ENCODE data around the gene USP49. TPM values are rescaled to one million over a fixed set of nuclear protein-coding genes. Genes with fewer than 3 reads are reported as not detected.
A peak's percentile ranks its signal among the peaks of the same experiment; 100 is the strongest.

Gene USP49
- total and polyA plus RNA-seq, 2 of the 13 experiments (the other 11 are each of a cell fraction or from before 2014, with no cell fraction given), result 2.9 to 4.3 TPM

DNA sequence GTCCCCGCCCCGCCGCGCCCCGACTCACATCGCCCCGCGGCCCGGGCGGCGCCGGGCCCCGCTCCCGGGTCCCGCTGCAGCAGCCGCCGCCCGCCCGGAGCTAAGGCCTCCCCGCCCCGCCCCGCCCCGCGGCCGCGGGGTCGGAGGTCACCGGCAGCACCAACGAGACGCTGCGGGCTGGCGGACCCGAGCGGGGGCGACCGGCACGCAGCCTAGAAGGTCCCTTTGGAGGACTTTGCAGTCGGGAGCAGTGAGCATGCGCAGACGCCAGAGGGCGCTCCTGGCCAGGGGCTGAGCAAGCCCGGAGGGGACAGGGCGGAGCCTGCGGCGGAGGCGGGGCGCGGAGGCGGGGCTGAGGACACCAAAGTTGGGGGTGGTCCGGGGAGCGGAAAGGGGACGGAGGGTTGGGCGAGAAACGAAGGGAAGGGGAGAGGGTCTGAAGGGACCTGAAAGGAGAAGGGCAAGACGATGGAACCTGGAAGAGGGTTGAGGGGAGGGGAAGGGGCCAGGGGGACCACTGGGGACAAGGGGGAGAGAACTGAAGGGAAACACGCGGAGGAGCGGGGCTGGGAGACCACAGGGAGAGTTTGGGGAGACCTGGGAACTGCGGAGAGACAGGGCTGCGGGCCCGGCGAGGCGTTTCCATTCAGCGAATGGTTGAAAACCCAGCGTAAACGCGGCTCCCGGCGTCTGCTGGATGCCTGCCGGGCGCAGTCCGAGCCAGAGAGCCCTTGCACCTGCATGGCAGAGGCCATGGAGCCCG lies 115.2 kb downstream of the USP49 start, which contains the start of gene FRS3 (continued):
- TF ChIP-seq, protein P1, sequence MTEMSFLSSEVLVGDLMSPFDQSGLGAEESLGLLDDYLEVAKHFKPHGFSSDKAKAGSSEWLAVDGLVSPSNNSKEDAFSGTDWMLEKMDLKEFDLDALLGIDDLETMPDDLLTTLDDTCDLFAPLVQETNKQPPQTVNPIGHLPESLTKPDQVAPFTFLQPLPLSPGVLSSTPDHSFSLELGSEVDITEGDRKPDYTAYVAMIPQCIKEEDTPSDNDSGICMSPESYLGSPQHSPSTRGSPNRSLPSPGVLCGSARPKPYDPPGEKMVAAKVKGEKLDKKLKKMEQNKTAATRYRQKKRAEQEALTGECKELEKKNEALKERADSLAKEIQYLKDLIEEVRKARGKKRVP (CRISPR knock-in tag; IDR thresholded peaks at IDR 0.05), result no peak
- no peak for TF ChIP-seq POLR2AphosphoS2 (IDR thresholded peaks at IDR 0.05; ENCODE audit: low read depth, low read length)
- TF ChIP-seq, protein P2, sequence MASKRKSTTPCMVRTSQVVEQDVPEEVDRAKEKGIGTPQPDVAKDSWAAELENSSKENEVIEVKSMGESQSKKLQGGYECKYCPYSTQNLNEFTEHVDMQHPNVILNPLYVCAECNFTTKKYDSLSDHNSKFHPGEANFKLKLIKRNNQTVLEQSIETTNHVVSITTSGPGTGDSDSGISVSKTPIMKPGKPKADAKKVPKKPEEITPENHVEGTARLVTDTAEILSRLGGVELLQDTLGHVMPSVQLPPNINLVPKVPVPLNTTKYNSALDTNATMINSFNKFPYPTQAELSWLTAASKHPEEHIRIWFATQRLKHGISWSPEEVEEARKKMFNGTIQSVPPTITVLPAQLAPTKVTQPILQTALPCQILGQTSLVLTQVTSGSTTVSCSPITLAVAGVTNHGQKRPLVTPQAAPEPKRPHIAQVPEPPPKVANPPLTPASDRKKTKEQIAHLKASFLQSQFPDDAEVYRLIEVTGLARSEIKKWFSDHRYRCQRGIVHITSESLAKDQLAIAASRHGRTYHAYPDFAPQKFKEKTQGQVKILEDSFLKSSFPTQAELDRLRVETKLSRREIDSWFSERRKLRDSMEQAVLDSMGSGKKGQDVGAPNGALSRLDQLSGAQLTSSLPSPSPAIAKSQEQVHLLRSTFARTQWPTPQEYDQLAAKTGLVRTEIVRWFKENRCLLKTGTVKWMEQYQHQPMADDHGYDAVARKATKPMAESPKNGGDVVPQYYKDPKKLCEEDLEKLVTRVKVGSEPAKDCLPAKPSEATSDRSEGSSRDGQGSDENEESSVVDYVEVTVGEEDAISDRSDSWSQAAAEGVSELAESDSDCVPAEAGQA (IDR thresholded peaks at IDR 0.05; ENCODE audit: low read depth), result 0 out of 2 replicates have a peak, but pooled peaks have one; percentile 70
- TF ChIP-seq, protein P2 (CRISPR knock-in tag; IDR thresholded peaks at IDR 0.05; ENCODE audit: borderline replicate concordance), result no peak
- TF ChIP-seq SMARCC2 (IDR thresholded peaks at IDR 0.05), result no peak
- TF ChIP-seq, protein P3, sequence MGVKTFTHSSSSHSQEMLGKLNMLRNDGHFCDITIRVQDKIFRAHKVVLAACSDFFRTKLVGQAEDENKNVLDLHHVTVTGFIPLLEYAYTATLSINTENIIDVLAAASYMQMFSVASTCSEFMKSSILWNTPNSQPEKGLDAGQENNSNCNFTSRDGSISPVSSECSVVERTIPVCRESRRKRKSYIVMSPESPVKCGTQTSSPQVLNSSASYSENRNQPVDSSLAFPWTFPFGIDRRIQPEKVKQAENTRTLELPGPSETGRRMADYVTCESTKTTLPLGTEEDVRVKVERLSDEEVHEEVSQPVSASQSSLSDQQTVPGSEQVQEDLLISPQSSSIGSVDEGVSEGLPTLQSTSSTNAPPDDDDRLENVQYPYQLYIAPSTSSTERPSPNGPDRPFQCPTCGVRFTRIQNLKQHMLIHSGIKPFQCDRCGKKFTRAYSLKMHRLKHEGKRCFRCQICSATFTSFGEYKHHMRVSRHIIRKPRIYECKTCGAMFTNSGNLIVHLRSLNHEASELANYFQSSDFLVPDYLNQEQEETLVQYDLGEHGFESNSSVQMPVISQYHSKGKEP (CRISPR knock-in tag; IDR thresholded peaks at IDR 0.05), result peak; percentile 76; the same call in 1 of the 2 replicates
- TF ChIP-seq TMF1 (CRISPR knock-in tag; IDR thresholded peaks at IDR 0.05; ENCODE audit: low read depth), result 0 out of 2 replicates have a peak, but pooled peaks have one; percentile 55
- TF ChIP-seq ZMAT3 (CRISPR knock-in tag; conservative IDR thresholded peaks at IDR 0.05), result peak; percentile 70; the same call in 1 of the 2 replicates
- TF ChIP-seq ZNF678 (CRISPR knock-in tag; IDR thresholded peaks at IDR 0.05), result 0 out of 2 replicates have a peak, but pooled peaks have one; percentile 49
- TF ChIP-seq RFX3 (CRISPR knock-in tag; IDR thresholded peaks at IDR 0.05), result no peak
- TF ChIP-seq ISL2 (CRISPR knock-in tag; IDR thresholded peaks at IDR 0.05), result peak; percentile 57; the same call in 1 of the 2 replicates
- TF ChIP-seq YY1 (IDR thresholded peaks at IDR 0.05; ENCODE audit: insufficient read depth, insufficient replicate concordance, low read depth, low read length), result peak; percentile 86
- TF ChIP-seq, protein P4, sequence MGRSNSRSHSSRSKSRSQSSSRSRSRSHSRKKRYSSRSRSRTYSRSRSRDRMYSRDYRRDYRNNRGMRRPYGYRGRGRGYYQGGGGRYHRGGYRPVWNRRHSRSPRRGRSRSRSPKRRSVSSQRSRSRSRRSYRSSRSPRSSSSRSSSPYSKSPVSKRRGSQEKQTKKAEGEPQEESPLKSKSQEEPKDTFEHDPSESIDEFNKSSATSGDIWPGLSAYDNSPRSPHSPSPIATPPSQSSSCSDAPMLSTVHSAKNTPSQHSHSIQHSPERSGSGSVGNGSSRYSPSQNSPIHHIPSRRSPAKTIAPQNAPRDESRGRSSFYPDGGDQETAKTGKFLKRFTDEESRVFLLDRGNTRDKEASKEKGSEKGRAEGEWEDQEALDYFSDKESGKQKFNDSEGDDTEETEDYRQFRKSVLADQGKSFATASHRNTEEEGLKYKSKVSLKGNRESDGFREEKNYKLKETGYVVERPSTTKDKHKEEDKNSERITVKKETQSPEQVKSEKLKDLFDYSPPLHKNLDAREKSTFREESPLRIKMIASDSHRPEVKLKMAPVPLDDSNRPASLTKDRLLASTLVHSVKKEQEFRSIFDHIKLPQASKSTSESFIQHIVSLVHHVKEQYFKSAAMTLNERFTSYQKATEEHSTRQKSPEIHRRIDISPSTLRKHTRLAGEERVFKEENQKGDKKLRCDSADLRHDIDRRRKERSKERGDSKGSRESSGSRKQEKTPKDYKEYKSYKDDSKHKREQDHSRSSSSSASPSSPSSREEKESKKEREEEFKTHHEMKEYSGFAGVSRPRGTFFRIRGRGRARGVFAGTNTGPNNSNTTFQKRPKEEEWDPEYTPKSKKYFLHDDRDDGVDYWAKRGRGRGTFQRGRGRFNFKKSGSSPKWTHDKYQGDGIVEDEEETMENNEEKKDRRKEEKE (IDR thresholded peaks at IDR 0.05), result no peak
- no peak for TF ChIP-seq ZNF30 (CRISPR knock-in tag; IDR thresholded peaks at IDR 0.05)
- peak; percentile 85; the same call in 1 of the 2 replicates for TF ChIP-seq ZNF761 (CRISPR knock-in tag; conservative IDR thresholded peaks at IDR 0.05)
- no peak for TF ChIP-seq NKX3-1 (CRISPR knock-in tag; IDR thresholded peaks at IDR 0.05)
- no peak for TF ChIP-seq ZNF766 (CRISPR knock-in tag; IDR thresholded peaks at IDR 0.05; ENCODE audit: borderline replicate concordance)
- no peak for TF ChIP-seq FOXK2 (IDR thresholded peaks at IDR 0.05)
